H9 (cell line): Measurements from ENCODE around the gene PMCH. TPM values are rescaled to one million over a fixed set of nuclear protein-coding genes. Genes with fewer than 3 reads are reported as not detected.

Source experiments
- DNase-seq: peaks from one replicate; pipeline ENCODE4 v3.0.0-alpha.2; 2017
- H2AFZ ChIP-seq: one replicate; pipeline ENCODE4 v1.6.1; 2013; ENCODE audit warnings: mild to moderate bottlenecking, low read length, control low read depth, moderate library complexity
- H2AK5ac ChIP-seq: 2 replicates; pipeline ENCODE4 v1.6.1; 2013; ENCODE audit warnings: low read length, control low read depth, mixed read lengths; ENCODE audit not compliant: insufficient read length
- H2BK120ac ChIP-seq: one replicate; pipeline ENCODE4 v1.6.1; 2013; ENCODE audit warnings: low read depth, mild to moderate bottlenecking, low read length, control low read depth, inconsistent platforms; ENCODE audit not compliant: poor library complexity, severe bottlenecking
- H2BK12ac ChIP-seq: 2 replicates; pipeline ENCODE4 v1.6.1; 2013; ENCODE audit warnings: low read length, control low read depth, mixed read lengths, low read depth; ENCODE audit not compliant: insufficient read length
- H2BK15ac ChIP-seq: 2 replicates; pipeline ENCODE4 v1.6.1; 2013; ENCODE audit warnings: low read depth, low read length, control low read depth
- H2BK20ac ChIP-seq: one replicate; pipeline ENCODE4 v1.6.1; 2013; ENCODE audit warnings: low read depth, mild to moderate bottlenecking, low read length, control low read depth, inconsistent platforms; ENCODE audit not compliant: poor library complexity, severe bottlenecking
- H2BK5ac ChIP-seq: 2 replicates; pipeline ENCODE4 v1.6.1; 2013; ENCODE audit warnings: low read length, control low read depth, mixed read lengths; ENCODE audit not compliant: insufficient read length
- H3K14ac ChIP-seq: 2 replicates; pipeline ENCODE4 v1.6.1; 2013; ENCODE audit warnings: low read length, control low read depth; ENCODE audit not compliant: insufficient read depth
- H3K18ac ChIP-seq: 2 replicates; pipeline ENCODE4 v1.6.1; 2013; ENCODE audit warnings: low read depth, mild to moderate bottlenecking, mixed read lengths, low read length, control low read depth; ENCODE audit not compliant: insufficient read length
- H3K23ac ChIP-seq: 2 replicates; pipeline ENCODE4 v1.6.1; 2013; ENCODE audit warnings: low read length, control low read depth, mixed read lengths, low read depth; ENCODE audit not compliant: insufficient read length
- H3K23me2 ChIP-seq: 2 replicates; pipeline ENCODE4 v1.6.1; 2013; ENCODE audit warnings: low read depth, mild to moderate bottlenecking, mixed read lengths, low read length, control low read depth; ENCODE audit not compliant: insufficient read length, poor library complexity, severe bottlenecking
- H3K27ac ChIP-seq: 2 replicates; pipeline ENCODE4 v1.5.1; 2013; ENCODE audit warnings: low read length, control low read depth, mixed read lengths, low read depth; ENCODE audit not compliant: insufficient read length
- H3K27me3 ChIP-seq: 2 replicates; pipeline ENCODE4 v1.6.1; 2013; ENCODE audit warnings: low read length, control low read depth, inconsistent platforms; ENCODE audit not compliant: insufficient read depth
- H3K4ac ChIP-seq: 2 replicates; pipeline ENCODE4 v1.6.1; 2013; ENCODE audit warnings: low read depth, mild to moderate bottlenecking, control low read depth, inconsistent platforms, low read length, moderate library complexity
- H3K4me1 ChIP-seq: 2 replicates; pipeline ENCODE4 v1.6.1; 2013; ENCODE audit warnings: low read length, control low read depth, inconsistent platforms; ENCODE audit not compliant: insufficient read depth
- H3K4me2 ChIP-seq: 2 replicates; pipeline ENCODE4 v1.6.1; 2013; ENCODE audit warnings: low read length, control low read depth, mixed read lengths; ENCODE audit not compliant: insufficient read length, insufficient read depth
- H3K56ac ChIP-seq: 2 replicates; pipeline ENCODE4 v1.6.1; 2013; ENCODE audit warnings: low read depth, mild to moderate bottlenecking, mixed read lengths, low read length, control low read depth; ENCODE audit not compliant: insufficient read length
- H3K79me1 ChIP-seq: 2 replicates; pipeline ENCODE4 v1.6.1; 2013; ENCODE audit warnings: low read depth, mild to moderate bottlenecking, moderate library complexity, low read length, control low read depth, inconsistent platforms; ENCODE audit not compliant: insufficient read depth, poor library complexity, severe bottlenecking
- H3K79me2 ChIP-seq: 2 replicates; pipeline ENCODE4 v1.6.1; 2013; ENCODE audit warnings: low read length, control low read depth, inconsistent platforms; ENCODE audit not compliant: insufficient read depth
- H3K9ac ChIP-seq: 2 replicates; pipeline ENCODE4 v1.6.1; 2013; ENCODE audit warnings: low read length, control low read depth, mixed read lengths; ENCODE audit not compliant: insufficient read length; ENCODE audit errors: extremely low read depth
- H3K9me3 ChIP-seq: one replicate; pipeline ENCODE4 v1.6.1; 2013; ENCODE audit warnings: low read depth, low read length, inconsistent platforms; ENCODE audit not compliant: control insufficient read depth
- H3T11ph ChIP-seq: one replicate; pipeline ENCODE4 v1.6.1; 2013; ENCODE audit warnings: mild to moderate bottlenecking, low read length, control low read depth, inconsistent platforms
- H4K20me1 ChIP-seq: one replicate; pipeline ENCODE4 v1.6.1; 2013; ENCODE audit not compliant: control insufficient read depth, insufficient read length, insufficient read depth
- H4K5ac ChIP-seq: 2 replicates; pipeline ENCODE4 v1.6.1; 2013; ENCODE audit warnings: low read depth, mild to moderate bottlenecking, mixed read lengths, low read length, control low read depth; ENCODE audit not compliant: insufficient read length
- H4K8ac ChIP-seq: replicated peaks from 2 replicates; pipeline ENCODE4 v1.6.1; 2013; ENCODE audit warnings: low read length, control low read depth, mixed read lengths, low read depth; ENCODE audit not compliant: insufficient read length
- H4K91ac ChIP-seq: 2 replicates; pipeline ENCODE4 v1.6.1; 2013; ENCODE audit warnings: low read depth, mild to moderate bottlenecking, moderate library complexity, mixed read lengths, low read length, control low read depth; ENCODE audit not compliant: insufficient read length
- H3K27ac Mint-ChIP-seq, 3 experiments: 2 replicates in 2 of 3; 3 replicates in 1 of 3; pipeline ENCODE4 v1.8.0; 2020 to 2021; ENCODE audit warnings: mixed read lengths in 3 of 3, mild to moderate bottlenecking in 1 of 3, moderate library complexity in 1 of 3
- H3K27me3 Mint-ChIP-seq: 2 replicates; pipeline ENCODE4 v1.8.0; 2021; ENCODE audit warnings: low read depth, mild to moderate bottlenecking, moderate library complexity, mixed read lengths
- H3K36me3 Mint-ChIP-seq, 3 experiments: 2 replicates in 2 of 3; 3 replicates in 1 of 3; pipeline ENCODE4 v1.8.0; 2020 to 2021; ENCODE audit warnings: low read depth in 3 of 3, mixed read lengths in 3 of 3; ENCODE audit not compliant: insufficient read depth in 1 of 3
- H3K4me1 Mint-ChIP-seq, 2 experiments: 2 replicates each; pipeline ENCODE4 v1.8.0; 2020; ENCODE audit warnings: mixed read lengths in 2 of 2
- H3K4me3 Mint-ChIP-seq, 2 experiments: 2 replicates in 1 of 2; 3 replicates in 1 of 2; pipeline ENCODE4 v1.8.0; 2020 to 2021; ENCODE audit warnings: mild to moderate bottlenecking in 2 of 2, mixed read lengths in 2 of 2, moderate library complexity in 1 of 2
- H3K9me3 Mint-ChIP-seq, 2 experiments: 2 replicates in 1 of 2; 3 replicates in 1 of 2; pipeline ENCODE4 v1.8.0; 2020; ENCODE audit warnings: mild to moderate bottlenecking in 2 of 2, mixed read lengths in 2 of 2, moderate library complexity in 1 of 2
- WGBS: extraction: QIAGEN DNeasy Blood & Tissue Kit; methylation state at CpG from one replicate; pipeline ENCODE4 v1.1.7; 2013; ENCODE audit warnings: missing lambda C conversion rate, low lambda C conversion rate, mixed read lengths; ENCODE audit not compliant: insufficient read length; ENCODE audit errors: extremely low coverage; 5-methylcytosine and 5-hydroxymethylcytosine counted together
- total RNA-seq: library from RNA; stranded (reverse); gene quantifications from 2 replicates; pipeline ENCODE4 v1.2.1, GENCODE V29; 2021
- TF ChIP-seq, protein P1 (sequence below): fragments of 200-600 bp; sonication (generic); conservative IDR thresholded peaks from 3 replicates; pipeline ENCODE4 v1.8.0; 2021; ENCODE audit warnings: antibody characterized with exemption, mild to moderate bottlenecking

PMCH gene
- total RNA-seq, 1 experiment from 2014 or later, result not detected

DNA sequence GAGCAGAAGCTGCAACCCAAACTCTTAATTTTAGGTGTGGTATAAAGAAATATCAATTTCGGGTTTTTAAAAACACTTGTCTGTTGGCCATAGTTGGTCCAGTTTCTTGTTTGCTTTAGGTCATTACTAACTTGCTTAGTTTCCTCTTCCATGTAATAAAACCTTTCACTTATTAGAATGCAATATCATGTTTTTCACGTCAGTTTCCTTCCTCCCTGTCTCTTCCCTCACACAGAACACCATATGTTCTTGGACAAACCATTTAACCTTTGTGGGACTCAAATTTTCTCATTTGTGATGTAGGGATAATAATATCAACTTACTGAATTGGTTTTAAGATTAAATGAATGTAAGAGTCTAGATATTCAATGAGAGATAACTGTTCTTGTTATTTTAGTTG, 22.9 kb downstream of the PMCH start:
- H4K8ac ChIP-seq, result no peak overlapping the region
- H3K9me3 ChIP-seq, result no peaks in the 10 kb centered on the region
- no peaks in the 10 kb centered on the region for H3K4me1 ChIP-seq
- no peak overlapping the region for H3K4ac ChIP-seq
- Mint-ChIP-seq H3K27me3 (no peaks in the 10 kb centered on the region; the same call in 1 of the 2 replicates), H3K27ac (no peak overlapping the region), H3K4me3 (no peak overlapping the region), H3K9me3 (no peaks in the 10 kb centered on the region), H3K4me1 (no peaks in the 10 kb centered on the region), H3K36me3 (peaks cover 3 to 4% (median 4%) of the 10 kb centered on the region in 3 experiments; a peak in 4 of 7 replicates)
- no peak overlapping the region for H4K91ac ChIP-seq
- H3K18ac ChIP-seq, result no peak overlapping the region
- H2AFZ ChIP-seq, result no peak overlapping the region
- TF ChIP-seq, protein P1, sequence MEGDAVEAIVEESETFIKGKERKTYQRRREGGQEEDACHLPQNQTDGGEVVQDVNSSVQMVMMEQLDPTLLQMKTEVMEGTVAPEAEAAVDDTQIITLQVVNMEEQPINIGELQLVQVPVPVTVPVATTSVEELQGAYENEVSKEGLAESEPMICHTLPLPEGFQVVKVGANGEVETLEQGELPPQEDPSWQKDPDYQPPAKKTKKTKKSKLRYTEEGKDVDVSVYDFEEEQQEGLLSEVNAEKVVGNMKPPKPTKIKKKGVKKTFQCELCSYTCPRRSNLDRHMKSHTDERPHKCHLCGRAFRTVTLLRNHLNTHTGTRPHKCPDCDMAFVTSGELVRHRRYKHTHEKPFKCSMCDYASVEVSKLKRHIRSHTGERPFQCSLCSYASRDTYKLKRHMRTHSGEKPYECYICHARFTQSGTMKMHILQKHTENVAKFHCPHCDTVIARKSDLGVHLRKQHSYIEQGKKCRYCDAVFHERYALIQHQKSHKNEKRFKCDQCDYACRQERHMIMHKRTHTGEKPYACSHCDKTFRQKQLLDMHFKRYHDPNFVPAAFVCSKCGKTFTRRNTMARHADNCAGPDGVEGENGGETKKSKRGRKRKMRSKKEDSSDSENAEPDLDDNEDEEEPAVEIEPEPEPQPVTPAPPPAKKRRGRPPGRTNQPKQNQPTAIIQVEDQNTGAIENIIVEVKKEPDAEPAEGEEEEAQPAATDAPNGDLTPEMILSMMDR, result no peak
- H2BK15ac ChIP-seq, result no peak overlapping the region
- no peaks in the 10 kb centered on the region for H3K79me1 ChIP-seq
- no peak overlapping the region for H3K27ac ChIP-seq
- no peaks in the 10 kb centered on the region for H3K23me2 ChIP-seq
- no peak overlapping the region for H3T11ph ChIP-seq
- H3K4me2 ChIP-seq, result no peak overlapping the region
- DNase-seq, result no peak
- no peaks in the 10 kb centered on the region for H3K27me3 ChIP-seq
- H3K23ac ChIP-seq, result no peak overlapping the region
- H4K5ac ChIP-seq, result no peak overlapping the region
- no peak overlapping the region for H2AK5ac ChIP-seq
- H3K79me2 ChIP-seq, result no peaks in the 10 kb centered on the region
- no peak overlapping the region for H2BK20ac ChIP-seq
- no CpG with 5 or more reads among the region's 2 CpGs for whole genome bisulfite sequencing
- H4K20me1 ChIP-seq, result no peaks in the 10 kb centered on the region
- H2BK12ac ChIP-seq, result no peak overlapping the region
- no peak overlapping the region for H2BK5ac ChIP-seq
- H2BK120ac ChIP-seq, result no peak overlapping the region
- no peak overlapping the region for H3K9ac ChIP-seq
- H3K14ac ChIP-seq, result no peak overlapping the region
- no peak overlapping the region for H3K56ac ChIP-seq
